GM18867 (cell line): Measurements from ENCODE around the gene RNF169.
"Not testable (repeated sequence)": the region's sequence is repeated elsewhere in the genome, so short reads cannot be mapped to it uniquely, and the experiment has no call there.

Source experiments
- ATAC-seq: cut with Tn5 transposase; IDR thresholded peaks from one replicate; pipeline ENCODE4 v1.9.1; 2021; ENCODE audit warnings: mild to moderate bottlenecking, moderate library complexity; ENCODE audit not compliant: unreplicated experiment

The RNF169 gene

DNA sequence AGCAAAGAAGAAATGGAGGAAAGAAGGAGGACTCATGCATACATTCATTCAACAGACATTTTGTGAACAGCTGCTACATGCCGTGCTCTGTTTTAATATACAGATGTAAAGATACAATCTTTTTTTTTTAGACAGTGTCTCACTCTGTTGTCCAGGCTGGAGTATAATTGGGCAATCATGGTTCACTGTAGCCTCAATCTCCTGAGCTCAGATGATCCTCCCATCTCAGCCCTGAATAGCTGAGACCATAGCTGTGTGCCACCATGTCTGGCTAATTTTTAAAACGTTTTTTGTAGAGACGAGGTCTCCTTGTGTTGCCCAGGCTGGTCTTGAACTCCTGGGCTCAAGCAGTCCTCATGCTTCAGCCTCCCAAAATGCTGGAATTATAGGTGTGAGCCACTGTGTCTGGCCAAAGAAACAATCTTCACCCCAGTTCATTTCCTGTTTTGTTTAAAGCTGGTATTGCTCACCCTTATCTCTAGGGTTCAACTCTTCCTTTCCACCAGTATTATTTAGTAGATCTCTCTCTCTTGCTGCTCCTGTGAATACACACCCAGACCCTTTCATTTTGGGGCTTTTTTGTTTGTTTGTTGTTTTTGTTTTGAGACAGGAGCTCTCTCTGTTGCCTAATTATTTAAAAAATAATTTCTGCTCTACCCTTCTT is 69.8 kb downstream of the RNF169 start:
- no peak for ATAC-seq

DNA sequence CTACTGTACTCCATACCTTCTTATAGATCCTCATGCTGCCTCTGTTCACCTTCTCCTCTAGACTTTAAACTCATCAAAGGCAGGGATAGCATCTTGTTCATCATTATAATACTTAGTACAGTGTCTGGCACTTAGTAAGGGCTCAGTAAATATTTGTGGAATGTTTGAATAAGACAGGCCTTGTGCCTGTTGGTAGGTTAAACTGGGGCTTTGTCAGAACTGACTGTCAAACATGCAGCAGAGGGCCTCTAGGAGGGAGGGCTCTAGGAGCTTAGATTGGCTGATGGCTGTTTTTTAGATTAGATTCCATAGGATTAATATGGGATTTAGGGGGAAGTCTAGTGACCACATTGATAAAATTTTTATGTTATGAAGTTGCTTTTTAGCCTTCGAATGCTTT is 70.8 kb downstream of the RNF169 start:
- no peak for ATAC-seq

DNA sequence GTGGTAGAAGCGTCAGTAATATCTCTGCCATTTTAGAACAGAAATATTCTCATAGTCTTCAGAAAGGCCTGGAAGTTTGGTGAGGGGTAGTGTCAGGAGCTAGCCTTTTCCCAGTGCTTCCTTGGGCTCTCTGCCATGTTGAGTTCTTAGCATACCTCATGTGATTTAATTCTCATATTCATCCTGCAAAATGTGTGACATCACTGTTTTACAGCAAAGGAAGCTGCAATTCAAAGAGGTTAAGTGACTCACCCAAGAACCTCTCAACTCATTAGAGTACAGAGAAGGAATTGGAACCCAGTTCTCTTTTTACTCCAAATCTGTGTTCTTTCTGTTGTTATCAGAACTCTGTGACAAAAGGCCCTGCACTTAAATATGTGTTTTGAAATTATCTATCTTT is 72.1 kb downstream of the RNF169 start:
- ATAC-seq: no peak

DNA sequence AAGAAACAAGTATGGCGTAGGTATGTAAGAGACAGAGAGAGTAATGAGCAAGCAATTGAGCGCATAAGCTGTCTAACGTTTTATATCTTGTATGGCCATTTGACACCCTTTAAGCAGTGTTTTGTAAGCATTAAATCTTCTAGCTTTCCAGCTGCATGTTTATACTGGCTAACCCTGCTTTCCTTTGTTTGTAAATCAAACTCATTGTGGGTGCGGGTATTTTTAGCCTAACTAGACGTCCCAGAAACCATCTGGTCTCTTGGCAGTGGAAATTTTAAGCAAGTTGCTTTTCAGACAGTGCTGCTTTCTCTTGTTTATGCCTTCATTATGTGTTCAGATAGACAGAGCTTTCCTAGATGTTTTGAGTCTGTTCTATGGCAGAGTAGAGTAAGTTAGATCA is 73.5 kb downstream of the RNF169 start:
- ATAC-seq: no peak

DNA sequence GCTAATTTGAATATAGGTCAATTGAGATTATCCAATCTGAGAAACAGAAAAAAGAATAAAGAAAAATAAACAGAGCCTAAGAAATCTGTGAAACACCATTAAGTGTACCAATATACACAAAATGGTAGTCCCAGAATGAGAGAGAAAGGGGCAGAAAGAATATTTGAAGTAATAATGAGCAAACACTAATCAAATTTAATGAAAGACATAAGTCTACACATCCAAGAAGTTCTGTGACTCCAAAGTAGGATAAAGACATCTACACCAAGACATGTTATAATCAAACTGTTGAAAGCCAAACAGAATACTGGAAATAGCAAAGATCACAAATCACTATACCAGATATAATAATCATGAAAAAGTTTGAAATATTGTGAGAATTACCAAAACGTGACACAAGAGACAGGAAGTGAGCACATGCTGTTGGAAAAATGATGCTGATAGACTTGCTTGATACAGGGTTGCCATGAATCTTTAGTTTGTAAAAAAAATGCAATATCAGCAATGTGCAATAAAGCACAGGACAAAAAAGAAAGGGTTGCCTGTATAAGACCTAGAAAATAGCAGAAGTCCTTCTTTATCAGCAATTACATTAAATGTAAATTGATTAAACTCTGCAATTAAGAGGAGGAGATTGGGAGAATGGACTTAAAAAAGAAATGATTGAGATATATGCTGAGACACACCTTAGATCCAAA is 75.8 kb downstream of the RNF169 start:
- no peak for ATAC-seq

DNA sequence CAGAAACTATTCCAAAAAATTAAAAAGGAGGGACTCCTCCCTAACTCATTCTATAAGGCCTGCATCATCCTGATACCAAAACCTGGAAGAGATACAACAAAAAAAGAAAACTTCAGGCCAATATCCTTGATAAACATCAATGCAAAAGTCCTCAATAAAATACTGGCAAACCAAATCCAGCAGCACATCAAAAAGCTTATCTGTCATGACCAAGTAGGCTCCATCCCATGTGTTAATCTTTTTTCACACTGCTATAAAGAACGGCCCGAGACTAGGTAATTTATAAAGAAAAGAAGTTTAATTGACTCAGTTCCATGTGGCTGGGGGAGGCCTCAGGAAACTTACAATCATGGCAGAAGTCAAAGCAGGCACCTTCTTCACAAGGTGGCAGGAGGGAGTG is 76.9 kb downstream of the RNF169 start:
- ATAC-seq: not testable (repeated sequence)

DNA sequence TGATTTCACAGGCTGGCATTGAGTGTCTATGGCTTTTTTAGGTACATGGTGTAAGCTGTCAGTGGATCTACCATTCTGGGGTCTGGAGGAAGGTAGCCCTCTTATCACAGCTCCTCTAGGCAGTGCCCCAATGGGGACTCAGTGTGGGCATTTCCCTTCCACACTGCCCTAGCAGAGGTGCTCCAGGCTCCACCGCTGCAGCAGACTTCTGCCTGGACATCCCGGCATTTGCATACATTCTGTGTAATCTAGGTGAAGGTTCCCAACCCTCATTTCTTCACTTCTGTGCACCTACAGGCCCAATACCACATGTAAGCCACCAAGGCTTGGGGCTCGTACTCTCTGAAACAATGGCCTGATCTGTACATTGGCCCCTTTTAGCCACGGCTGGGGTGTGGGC is 78.3 kb downstream of the RNF169 start:
- ATAC-seq: no peak

DNA sequence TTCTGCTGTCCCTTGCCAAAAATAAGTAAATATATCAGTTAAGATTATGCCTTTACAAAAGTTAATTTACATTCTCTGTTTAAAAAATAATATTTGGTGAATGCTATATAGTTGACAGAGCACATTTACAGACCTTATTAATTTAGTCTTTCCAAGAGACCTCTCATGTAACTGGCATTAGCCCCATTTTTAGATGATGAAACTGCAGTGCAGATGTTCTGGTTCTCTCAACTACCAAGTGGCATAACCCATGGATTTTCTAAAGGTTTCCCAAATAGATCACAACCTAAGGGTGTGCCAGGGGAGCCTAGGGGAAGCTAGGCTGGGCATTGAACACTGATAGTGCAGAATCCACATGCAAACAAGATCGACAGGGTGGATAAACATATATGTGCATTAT is 88.5 kb downstream of the RNF169 start:
- no peak for ATAC-seq

DNA sequence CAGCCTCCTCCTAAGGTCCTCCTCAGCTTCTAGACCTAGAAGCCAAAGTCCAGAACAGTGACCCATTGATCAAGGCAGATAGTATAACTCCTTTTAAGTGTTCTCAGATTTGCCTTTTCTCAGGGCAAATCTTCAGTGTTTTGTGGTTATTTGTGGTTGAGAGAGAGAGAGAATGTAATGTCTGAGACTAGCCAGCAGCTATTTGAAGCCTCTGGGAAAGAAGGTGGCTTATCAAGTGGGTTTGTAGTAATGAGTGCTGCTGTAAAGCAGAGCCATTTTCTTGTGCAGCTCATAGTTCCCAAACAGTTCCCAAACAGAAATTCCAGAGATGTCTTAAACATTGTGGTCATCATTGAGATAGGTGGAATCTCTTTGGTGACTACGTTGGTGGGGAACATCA is 89.5 kb downstream of the RNF169 start:
- no peak for ATAC-seq

DNA sequence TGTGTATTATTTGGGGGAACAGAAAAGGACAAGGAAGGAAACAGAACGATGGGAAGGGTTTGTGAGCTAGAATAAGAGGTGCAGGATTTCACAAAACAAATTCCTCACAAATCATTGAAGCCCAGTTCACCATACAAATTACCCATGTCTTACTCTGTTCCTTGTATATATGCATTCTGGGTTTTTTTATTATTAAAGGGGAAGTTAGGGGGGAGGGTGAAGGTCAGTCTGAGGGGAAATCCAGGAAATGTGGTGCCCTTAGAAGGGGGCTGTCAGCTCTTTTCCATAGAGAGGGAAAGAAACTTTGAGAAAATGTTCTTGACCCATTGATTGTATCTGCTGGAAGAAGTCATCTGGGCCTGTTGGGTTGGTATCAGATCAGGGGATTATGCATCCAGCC is 90.8 kb downstream of the RNF169 start:
- ATAC-seq: no peak

DNA sequence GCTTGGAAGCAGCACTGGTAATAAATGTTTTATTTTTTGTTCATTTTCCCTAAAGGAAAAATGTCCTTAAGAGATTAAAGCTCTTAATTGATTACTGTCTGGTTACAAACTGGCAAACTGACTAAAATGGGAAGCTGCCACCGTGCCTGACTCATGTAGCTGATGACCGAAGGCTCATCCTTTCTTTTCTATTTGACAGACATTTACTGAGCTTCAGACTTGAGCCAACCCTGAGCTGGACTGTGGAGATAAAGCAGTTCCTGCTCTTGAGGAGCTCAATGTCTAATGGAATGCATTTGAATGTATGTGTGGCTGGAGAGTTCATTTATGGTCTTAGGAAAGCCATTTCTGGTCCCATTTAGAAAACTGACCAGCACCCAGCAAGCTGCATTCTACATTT is 91.3 kb downstream of the RNF169 start:
- no peak for ATAC-seq

DNA sequence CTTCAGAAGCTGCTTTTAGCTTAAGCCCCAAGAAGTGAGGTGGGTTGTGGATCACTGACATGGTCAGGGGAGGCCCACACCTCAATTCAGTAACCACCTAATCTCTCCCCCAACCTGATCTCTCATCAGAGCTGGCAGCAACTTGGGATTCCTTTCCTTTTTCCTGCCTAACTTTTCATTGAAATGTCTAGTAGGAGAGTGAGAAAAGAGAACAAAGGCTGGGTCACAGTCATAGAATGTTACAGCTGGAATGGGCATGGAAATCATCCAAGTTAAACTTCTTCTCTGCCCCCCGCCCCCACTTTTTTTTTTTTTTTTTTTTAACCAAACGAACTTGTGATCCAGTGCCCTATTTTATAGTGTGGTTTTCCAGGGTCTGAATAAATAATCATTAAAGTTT is 91.8 kb downstream of the RNF169 start:
- ATAC-seq: no peak

DNA sequence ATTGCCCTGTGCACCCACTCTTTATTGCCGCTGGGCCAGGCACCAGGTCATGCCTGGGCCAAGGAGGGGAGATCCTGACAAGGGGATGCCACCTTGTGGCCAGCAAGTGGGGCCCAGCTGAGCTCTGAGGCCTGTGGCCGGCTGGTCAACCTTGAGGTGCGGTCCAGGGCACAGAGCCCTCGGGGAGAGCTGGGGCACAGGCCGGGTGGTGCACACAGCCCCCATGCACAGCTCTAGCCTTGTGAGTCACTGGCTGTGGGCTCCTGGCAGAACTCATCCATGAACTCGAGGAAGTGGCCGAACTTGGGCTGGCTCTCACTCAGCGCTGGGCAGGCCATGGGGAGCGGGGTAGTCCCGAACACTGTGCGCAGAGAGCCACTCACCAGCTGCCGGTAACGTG is 94.3 kb downstream of the RNF169 start:
- ATAC-seq: no peak

DNA sequence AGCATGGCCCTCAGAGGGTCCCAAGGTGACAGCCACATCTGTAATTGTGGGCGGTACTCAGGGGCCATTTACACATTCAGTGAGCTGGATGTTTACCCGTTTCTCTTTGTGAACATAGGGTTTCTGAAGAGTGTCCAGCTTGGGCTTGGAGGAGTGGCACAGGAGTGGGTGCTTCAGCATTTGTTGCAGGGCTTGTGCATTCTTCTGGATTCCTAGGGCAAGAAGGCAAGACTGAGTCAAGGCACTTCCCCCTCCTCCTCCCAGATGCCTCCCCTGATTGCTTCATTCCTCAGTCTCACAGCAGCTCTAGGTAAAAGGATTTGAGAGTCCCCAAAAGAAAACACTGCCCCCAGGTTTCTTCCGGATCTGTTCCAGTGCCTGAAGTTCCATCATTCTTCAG is 95.4 kb downstream of the RNF169 start:
- ATAC-seq: no peak

DNA sequence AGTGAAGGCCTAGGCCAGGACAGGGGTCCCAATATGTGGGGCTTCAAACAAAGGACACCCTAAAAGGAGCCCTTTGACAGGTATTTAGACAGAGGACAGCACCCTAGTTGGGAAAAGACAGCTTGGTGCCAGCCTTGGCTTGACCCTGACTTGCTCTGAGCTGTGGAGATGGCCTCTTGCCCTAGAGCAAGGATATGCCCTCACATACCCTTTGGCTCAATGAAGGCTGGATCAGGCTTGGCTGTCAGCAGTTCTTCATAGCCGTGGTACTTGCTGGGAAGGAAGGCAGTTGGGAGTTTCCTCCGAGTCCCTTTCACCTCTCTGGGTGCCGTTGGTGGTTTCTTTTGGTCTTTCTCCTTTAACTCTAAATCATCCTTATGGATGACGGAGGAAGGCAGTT is 96.2 kb downstream of the RNF169 start:
- no peak for ATAC-seq

DNA sequence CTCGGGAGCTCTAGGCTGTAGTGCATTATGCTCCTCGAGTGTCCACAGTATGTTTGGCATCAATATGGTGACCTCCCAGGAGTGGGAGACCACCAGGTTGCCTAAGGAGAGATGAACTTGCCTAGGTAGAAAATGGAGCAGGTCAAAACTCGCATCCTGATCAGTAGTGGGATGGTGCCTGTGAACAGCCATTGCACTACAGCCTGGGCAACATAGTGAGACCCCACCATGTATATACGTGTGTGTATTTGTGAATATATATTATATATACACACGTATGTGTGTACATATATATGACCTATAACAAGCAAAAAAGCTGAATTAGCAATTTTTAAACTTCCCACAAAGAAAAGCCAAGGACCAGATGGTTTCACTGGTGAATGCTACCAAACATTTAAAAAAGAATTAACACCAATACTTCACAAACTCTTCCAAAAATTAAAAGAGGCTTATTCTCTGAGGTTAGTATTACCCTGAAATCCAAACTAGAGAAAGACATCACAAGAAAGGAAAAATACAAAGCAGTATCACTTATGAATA is 97.4 kb downstream of the RNF169 start:
- no peak for ATAC-seq

DNA sequence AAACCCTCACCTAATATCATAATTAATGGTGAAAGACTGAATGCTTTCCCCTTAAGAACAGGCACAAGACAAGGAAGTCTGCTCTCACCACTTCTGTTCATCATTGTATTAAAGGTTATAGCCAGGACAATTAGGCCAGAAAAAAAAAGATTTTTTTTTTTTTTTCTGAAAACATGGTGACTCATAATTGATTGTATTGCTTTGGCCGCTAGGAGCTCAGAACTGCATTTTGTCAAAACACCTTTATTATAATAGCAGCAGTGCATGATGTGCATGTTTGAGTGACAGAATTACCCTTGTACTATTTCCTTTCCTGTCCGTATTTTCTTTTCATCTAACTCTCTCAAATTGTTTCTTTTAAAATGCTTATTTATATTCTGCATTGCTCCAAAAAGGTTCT is 98.1 kb downstream of the RNF169 start:
- ATAC-seq: no peak

DNA sequence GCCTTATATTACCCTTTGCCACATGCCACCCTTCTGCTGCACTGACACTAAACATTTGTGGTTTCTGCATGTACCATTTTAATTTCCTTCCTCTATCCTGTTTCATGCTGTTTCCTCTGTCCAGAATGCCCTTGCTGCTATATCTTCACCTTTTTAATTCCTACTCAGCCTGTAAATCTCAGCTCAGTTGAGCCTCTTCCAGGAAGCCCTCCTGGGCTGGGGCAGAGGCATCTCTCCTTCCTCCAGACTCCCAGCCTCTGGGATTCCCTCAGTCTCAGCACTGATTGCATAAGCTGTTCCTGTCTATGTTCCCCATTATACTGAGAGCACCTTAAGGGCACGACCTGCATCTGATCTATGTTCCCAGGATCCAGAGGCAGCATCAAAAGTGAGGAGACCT is 98.7 kb downstream of the RNF169 start:
- ATAC-seq: no peak

DNA sequence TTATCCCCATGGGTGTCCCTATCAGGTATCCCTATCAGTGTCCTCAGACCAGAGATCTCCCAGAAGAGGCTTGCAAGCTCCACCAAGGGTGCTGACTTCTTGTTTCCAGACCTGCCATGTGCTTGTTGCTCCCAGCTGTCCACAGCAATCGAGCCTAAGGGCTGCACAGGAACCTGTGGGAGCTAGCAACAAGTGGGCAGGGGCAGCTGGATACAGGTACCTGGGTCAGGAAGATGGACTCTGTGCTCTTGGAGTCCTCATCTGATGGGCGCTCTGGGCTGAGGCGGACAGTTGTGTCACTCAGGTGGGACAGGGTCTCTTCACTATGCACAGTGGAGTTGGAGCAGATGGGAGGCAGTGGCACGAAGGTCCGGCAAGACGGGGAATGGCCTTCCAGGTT is 99.2 kb downstream of the RNF169 start:
- no peak for ATAC-seq

DNA sequence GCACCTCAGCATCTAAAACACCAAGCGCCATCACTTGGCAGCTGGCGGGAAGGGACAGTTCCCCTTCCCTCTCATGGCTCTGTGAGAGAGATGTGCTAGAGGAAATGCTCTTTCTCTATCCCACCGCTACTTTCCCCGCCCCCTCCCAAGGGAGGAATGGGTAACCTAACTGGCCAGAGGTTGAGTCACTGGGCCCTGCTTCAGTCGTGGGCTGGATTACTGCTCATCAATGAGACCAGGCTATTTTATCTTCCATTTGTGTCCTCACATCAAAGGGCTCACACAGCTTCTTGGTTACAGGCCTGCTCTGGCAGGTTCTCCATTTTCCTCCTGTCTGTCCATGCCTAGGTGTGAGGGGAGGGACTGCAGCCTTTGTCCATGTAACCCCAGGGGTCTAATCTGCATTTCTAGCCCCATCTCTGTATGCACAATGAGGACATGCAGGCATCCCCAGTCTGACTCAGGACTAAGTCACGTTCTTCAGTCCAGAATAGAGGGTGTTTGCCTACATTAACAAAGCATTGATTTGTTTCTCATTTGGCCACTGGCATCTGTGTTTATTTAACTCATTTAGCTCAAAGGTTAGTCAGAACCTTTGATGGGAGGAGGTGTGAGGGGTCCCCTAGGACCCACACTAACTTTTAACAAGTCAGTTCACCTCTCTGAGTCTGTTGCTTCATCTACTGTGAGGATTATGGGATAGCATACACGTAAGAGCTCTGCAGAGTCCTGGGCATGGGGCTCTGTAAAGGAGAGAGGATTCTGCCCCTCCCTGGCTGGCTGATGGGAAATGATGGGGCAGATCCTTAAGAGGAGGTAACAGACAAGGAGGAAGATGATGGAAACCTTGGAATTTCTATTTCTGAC is 101.1 kb downstream of the RNF169 start:
- no peak for ATAC-seq

DNA sequence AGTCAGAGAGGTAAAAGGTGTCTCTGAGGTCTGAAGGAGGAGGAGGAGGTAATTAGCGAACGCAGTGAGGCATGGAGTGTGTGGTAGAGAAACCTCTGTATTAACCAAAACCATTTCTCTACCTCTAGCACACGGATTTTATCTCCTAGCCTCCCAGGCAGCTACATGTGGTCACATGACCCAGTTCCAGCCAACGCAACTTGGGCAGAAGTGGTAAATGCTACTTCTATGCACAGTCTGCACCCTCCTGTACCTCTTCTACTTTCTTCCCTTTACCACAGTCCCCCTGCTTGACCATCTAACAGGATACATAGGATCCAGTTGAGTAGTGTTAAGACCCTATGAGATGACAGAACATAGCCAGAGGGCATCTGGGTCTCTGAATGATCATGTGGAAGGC is 104.6 kb downstream of the RNF169 start:
- ATAC-seq: no peak

DNA sequence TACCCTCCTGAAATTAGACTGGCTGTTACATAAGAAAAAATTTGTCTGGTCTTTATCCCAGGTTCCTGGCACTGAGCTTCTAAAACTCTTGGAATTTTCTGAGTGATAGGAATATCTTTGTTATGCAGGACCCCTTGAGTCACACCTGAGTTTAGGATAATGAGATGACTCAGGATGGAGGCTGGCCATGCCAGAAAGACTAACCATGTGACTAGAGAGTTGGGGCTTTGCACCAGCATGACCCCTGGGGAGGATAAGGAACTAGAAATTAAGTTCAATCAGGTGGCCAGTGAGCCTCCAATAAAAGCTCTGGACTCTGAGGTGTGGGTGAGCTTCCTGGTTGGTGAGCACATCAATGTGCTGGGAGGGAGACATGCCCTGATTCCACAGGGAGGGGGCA is 112.1 kb downstream of the RNF169 start:
- no peak for ATAC-seq
